Gastrocnemius medialis (tissue), 4 donors: ENCODE results near the gene CLEC2D.

Source experiments
- POLR2A ChIP-seq, 2 donors: fragments of 450-650 bp; IDR thresholded peaks; one replicate each; pipeline ENCODE4 v1.6.1; 2017; ENCODE audit warnings: antibody characterized with exemption in 2 of 2, mild to moderate bottlenecking in 2 of 2, moderate library complexity in 2 of 2
- TF ChIP-seq, protein P1 (sequence below), 5 experiments: fragments of 450-650 bp in 3 of 5; fragments of 200-600 bp in 2 of 5; sonication (generic) in 2 of 5; IDR thresholded peaks in 4 of 5; conservative IDR thresholded peaks in 1 of 5; 1 replicate in 4 of 5; 2 replicates in 1 of 5; pipeline ENCODE4 v1.5.1; 2016 to 2019; ENCODE audit warnings: antibody characterized with exemption in 5 of 5, mild to moderate bottlenecking in 3 of 5, moderate library complexity in 3 of 5

DNA sequence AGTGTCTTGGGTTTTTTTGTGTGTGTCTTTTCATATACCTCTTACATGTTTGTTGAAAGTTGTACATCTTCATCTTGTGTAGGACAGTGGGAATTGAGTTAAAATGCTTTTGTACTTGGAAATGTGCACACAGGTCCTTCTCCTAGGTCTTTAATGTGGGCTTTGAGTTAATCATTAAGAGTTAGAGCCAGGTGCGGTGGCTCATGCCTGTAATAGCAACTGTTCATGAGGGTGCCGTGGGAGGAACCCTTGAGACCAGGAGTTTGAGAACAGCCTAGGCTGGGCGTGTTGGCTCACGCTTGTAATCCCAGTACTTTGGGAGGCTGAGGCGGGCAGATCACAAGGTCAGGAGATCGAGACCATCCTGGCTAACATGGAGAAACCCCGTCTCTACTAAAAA, 49.5 kb downstream of the CLEC2D start:
- TF ChIP-seq, protein P1, sequence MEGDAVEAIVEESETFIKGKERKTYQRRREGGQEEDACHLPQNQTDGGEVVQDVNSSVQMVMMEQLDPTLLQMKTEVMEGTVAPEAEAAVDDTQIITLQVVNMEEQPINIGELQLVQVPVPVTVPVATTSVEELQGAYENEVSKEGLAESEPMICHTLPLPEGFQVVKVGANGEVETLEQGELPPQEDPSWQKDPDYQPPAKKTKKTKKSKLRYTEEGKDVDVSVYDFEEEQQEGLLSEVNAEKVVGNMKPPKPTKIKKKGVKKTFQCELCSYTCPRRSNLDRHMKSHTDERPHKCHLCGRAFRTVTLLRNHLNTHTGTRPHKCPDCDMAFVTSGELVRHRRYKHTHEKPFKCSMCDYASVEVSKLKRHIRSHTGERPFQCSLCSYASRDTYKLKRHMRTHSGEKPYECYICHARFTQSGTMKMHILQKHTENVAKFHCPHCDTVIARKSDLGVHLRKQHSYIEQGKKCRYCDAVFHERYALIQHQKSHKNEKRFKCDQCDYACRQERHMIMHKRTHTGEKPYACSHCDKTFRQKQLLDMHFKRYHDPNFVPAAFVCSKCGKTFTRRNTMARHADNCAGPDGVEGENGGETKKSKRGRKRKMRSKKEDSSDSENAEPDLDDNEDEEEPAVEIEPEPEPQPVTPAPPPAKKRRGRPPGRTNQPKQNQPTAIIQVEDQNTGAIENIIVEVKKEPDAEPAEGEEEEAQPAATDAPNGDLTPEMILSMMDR (IDR thresholded peaks at IDR 0.05 in 4 of 5, conservative IDR thresholded peaks at IDR 0.05 in 1 of 5) = no peak
- TF ChIP-seq POLR2A (IDR thresholded peaks at IDR 0.05) = no peak
